Right lobe of liver (tissue), 6 donors: ENCODE results near the gene TMED6. TPM values are rescaled to one million over a fixed set of nuclear protein-coding genes. Genes with fewer than 3 reads are reported as not detected.
A peak's percentile ranks its signal among the peaks of the same experiment; 100 is the strongest.

Source experiments
- ATAC-seq, 4 donors: fragments of 200-7000 bp; cut with Tn5 transposase; one replicate each; pipeline ENCODE4 v1.9.1; 2020; ENCODE audit warnings: mild to moderate bottlenecking in 4 of 4, moderate library complexity in 4 of 4
- DNase-seq, 3 donors: peaks; one replicate each; pipeline ENCODE4 v3.0.0-alpha.2; 2020
- H3K27ac ChIP-seq, 3 donors: fragments of 200-600 bp; one replicate each; pipeline ENCODE4 v1.8.0; 2022
- H3K27me3 ChIP-seq, 2 donors: fragments of 200-600 bp; one replicate each; pipeline ENCODE4 v1.8.0; 2022
- H3K36me3 ChIP-seq, 4 donors: fragments of 200-600 bp; sonication (generic) in 1 of 4; one replicate each; pipeline versions ENCODE4 v1.5.1 to v1.8.0; 2017 to 2022; ENCODE audit warnings: control low read depth in 1 of 4
- H3K4me1 ChIP-seq, 4 donors: fragments of 200-600 bp; sonication (generic) in 1 of 4; one replicate each; pipeline versions ENCODE4 v1.5.1 to v1.8.0; 2017 to 2022; ENCODE audit warnings: control low read depth in 1 of 4
- H3K4me3 ChIP-seq, 3 donors: fragments of 200-600 bp; one replicate each; pipeline ENCODE4 v1.8.0; 2022
- H3K9me3 ChIP-seq, 4 donors: fragments of 200-600 bp; sonication (generic) in 1 of 4; one replicate each; pipeline versions ENCODE4 v1.5.1 to v1.8.0; 2017 to 2022; ENCODE audit warnings: control low read depth in 1 of 4
- POLR2A ChIP-seq: fragments of 450-650 bp; IDR thresholded peaks from one replicate; pipeline ENCODE4 v1.6.1; 2017; ENCODE audit warnings: antibody characterized with exemption, mild to moderate bottlenecking
- WGBS: methylation state at CpG from one replicate; pipeline ENCODE4 v1.1.6; 2018; ENCODE audit warnings: low coverage, low lambda C conversion rate; ENCODE audit not compliant: insufficient coverage; ENCODE audit errors: missing lambda C conversion rate; 5-methylcytosine and 5-hydroxymethylcytosine counted together
- intact Hi-C, 2 donors: fragments of 100-400 bp; cut with DNase I; formaldehyde crosslinking; loops; one replicate each; pipeline versions ENCODE4 v1.11.2 to v1.14.1; 2022
- total RNA-seq, 6 experiments: library from RNA; depleted of rRNA in 2 of 6; stranded (reverse); fragments of >200 nt in 2 of 6; fragmentation: NEBNext Ultra II Directional in 3 of 6; extraction: Animal tissue kit (Norgen Biotek cat#: 25700) in 3 of 6; gene quantifications; one replicate each; pipeline versions ENCODE4 v1.1.0 to v1.2.4, GENCODE V29; 2016 to 2023
- TF ChIP-seq, protein P1 (sequence below), 4 donors: fragments of 200-600 bp in 3 of 4; fragments of 450-650 bp in 1 of 4; IDR thresholded peaks; one replicate each; pipeline versions ENCODE4 v1.5.1 to v1.8.0; 2016 to 2022; ENCODE audit warnings: antibody characterized with exemption in 4 of 4, mild to moderate bottlenecking in 2 of 4
- donor health status: DM: no; HTN: yes; CAD: no.
- donor health status: DM: no; HTN: no; CAD: no.
- donor health status: DM: no; HTN: no; CAD: no.
- donor health status: DM: no; HTN: yes; CAD: no.
- donor health status: DM: no; HTN: yes; CAD: no.

Gene TMED6
- total RNA-seq, 6 experiments from 2014 or later, result 1.6 to 9.9 (median 2.6) TPM

DNA sequence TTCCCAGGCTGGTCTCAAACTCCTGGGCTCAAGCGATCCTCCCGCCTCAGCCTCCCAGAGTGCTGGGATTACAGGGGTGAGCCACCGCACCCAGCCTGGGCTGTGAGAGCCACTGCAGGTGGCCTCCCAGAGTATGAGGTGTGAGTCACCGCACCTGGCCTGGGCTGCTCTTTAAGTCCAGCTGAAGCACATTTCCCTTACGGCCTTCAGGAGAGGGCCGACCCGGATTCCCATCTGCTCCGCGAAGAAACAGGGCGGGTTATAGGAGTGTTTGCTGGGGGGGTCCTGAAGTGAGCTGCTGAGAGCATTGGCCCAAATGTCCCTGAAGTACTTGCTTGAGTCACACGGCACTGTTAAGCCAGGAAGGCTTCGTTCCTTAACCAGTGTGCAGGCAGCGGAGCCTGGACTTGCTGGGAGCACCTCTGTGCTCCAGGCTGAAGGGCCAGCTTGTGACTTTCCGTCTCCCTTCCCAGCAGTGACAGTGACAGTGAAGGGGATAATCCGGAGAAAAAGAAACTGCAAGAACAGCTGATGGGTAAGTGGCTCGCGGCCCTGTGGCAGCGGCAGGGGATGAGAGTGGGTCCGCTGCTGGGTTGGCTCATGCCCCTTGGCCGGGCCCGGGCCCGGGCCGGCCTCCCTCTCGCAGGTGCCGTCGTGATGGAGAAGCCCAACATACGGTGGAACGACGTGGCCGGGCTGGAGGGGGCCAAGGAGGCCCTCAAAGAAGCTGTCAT is 33.2 kb downstream of the TMED6 start:
- H3K4me1 ChIP-seq, result peaks cover 0 to 64% (median 22%) of the 10 kb centered on the region in 4 donors
- peak overlapping the region in 2 of 3 donors; percentile 16 to 97 for H3K27ac ChIP-seq
- no peak for TF ChIP-seq POLR2A
- TF ChIP-seq, protein P1, sequence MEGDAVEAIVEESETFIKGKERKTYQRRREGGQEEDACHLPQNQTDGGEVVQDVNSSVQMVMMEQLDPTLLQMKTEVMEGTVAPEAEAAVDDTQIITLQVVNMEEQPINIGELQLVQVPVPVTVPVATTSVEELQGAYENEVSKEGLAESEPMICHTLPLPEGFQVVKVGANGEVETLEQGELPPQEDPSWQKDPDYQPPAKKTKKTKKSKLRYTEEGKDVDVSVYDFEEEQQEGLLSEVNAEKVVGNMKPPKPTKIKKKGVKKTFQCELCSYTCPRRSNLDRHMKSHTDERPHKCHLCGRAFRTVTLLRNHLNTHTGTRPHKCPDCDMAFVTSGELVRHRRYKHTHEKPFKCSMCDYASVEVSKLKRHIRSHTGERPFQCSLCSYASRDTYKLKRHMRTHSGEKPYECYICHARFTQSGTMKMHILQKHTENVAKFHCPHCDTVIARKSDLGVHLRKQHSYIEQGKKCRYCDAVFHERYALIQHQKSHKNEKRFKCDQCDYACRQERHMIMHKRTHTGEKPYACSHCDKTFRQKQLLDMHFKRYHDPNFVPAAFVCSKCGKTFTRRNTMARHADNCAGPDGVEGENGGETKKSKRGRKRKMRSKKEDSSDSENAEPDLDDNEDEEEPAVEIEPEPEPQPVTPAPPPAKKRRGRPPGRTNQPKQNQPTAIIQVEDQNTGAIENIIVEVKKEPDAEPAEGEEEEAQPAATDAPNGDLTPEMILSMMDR (IDR thresholded peaks at IDR 0.05), result no peak
- no peak for ATAC-seq
- intact Hi-C loops, result no loop called here
- H3K27me3 ChIP-seq, result no peaks in the 10 kb centered on the region
- peak in 1 of 3 donors; percentile 45 for DNase-seq
- H3K36me3 ChIP-seq, result peaks cover 0 to 68% (median 37%) of the 10 kb centered on the region in 4 donors
- WGBS, result 93% methylated on average over 18 of the region's 30 CpGs
- no peaks in the 10 kb centered on the region for H3K9me3 ChIP-seq
- H3K4me3 ChIP-seq, result no peak overlapping the region

DNA sequence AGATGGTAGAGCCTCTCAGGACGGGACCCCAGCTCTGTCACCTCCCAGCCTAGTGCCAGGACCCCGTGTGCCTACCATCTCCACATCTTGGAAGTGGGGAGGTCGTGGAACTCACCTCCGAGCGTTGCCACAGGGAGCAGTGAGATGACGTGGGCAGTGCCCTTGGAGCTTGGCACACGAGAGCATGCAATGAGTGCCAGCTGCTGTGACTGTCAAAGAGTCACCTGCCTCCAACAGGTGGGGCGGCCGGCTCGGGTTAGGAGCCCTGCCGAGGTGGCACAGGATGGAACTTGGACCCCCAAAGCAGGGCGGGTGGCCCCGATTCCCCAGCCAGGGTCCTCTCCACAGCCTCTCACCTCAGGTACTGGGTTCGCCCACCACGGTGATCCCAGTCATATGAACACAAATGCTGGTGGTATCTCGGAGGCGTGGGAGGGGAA is 35.0 kb downstream of the TMED6 start:
- ATAC-seq (peak; percentile 77 to 82 (median 78)), DNase-seq (peak; percentile 83 to 93 (median 91))
- Histone ChIP-seq H3K27ac (peak overlapping the region; percentile 69 to 97 (median 88)), H3K9me3 (no peaks in the 10 kb centered on the region), H3K27me3 (no peaks in the 10 kb centered on the region), H3K36me3 (peaks cover 0 to 51% (median 33%) of the 10 kb centered on the region in 4 donors), H3K4me3 (no peak overlapping the region), H3K4me1 (peaks cover 0 to 66% (median 24%) of the 10 kb centered on the region in 4 donors)
- TF ChIP-seq POLR2A, result no peak
- TF ChIP-seq, protein P1 (IDR thresholded peaks at IDR 0.05), result no peak
- 42% methylated on average over 5 of the region's 17 CpGs for WGBS
- intact Hi-C loops, result no loop called here

DNA sequence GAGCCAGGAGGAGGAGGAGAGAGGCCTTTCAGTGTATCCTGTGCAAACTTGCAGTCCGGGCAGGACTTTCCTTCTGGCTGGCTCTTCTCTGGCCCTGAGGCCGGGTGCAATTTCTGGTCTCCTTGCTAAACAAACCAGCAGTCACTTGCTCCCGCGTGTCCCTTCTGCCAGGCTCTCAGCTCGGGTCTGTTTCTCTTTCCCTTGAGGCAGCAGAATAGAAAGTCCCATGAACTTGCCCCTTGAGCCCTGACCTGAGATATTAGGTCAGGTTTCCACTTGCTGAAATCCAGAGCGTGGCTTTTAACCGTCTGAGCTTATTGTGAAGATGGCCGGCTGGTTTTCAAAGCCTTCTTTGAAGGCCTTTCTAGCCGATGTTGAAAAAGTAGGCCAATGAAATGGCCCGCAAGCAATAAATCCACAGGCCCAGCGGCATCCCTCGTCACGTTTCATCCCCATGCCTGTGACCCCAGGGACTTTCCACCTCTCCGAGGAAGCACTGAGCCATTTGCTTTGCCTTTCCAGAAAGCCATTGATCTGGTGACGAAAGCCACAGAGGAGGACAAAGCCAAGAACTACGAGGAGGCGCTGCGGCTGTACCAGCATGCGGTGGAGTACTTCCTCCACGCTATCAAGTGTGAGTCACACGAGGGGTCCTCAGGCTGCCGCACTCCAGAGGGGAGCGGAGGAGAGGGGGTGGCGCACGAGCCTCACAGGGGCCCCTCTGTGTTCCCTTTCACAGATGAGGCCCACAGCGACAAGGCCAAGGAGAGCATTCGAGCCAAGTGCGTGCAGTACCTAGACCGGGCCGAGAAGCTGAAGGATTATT is 35.9 kb downstream of the TMED6 start:
- Histone ChIP-seq H3K4me1 (peaks cover 0 to 66% (median 24%) of the 10 kb centered on the region in 4 donors), H3K27ac (peak overlapping the region; percentile 69 to 97 (median 88)), H3K9me3 (no peaks in the 10 kb centered on the region), H3K27me3 (no peaks in the 10 kb centered on the region), H3K4me3 (no peak overlapping the region), H3K36me3 (peaks cover 0 to 42% (median 26%) of the 10 kb centered on the region in 4 donors)
- DNase-seq (peak; percentile 70 to 82 (median 72)), ATAC-seq (peak; percentile 2 to 45 (median 37))
- intact Hi-C loops, result no loop called here
- 25% methylated on average over 7 of the region's 30 CpGs for WGBS
- TF ChIP-seq, protein P1 (IDR thresholded peaks at IDR 0.05), result no peak
- no peak for TF ChIP-seq POLR2A

DNA sequence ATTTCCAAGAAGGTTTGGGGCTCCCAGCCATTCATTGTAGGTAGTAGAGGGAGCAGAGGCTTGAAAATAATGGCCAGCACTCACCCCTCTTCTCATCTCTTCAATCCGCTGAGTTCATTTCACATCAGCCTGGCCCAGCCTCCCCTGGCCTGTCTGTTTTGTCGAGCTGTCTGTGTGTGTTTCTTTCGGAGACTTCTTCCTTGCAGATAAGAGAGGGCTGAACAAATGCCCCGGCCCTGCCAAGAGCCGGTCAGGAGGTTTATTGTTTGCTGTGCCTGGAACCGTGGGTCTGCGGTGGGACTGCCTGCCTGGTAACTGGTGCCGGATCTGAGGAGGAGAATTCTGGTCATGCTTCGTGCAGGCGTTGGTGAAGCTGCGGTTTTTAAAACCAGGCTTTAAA is 37.1 kb downstream of the TMED6 start:
- ATAC-seq (no peak), DNase-seq (peak in 2 of 3 donors; percentile 43 to 46)
- Histone ChIP-seq H3K4me1 (peaks cover 0 to 66% (median 24%) of the 10 kb centered on the region in 4 donors), H3K9me3 (no peaks in the 10 kb centered on the region), H3K27me3 (no peaks in the 10 kb centered on the region), H3K4me3 (no peak overlapping the region), H3K27ac (peak overlapping the region; percentile 69 to 97 (median 88)), H3K36me3 (peaks cover 0 to 30% (median 16%) of the 10 kb centered on the region in 4 donors)
- TF ChIP-seq POLR2A, result no peak
- TF ChIP-seq, protein P1 (IDR thresholded peaks at IDR 0.05), result no peak
- WGBS, result 45% methylated on average over 7 of the region's 11 CpGs
- intact Hi-C loops, result no loop called here
